ENCODE measurements around the gene USO1. TPM values are rescaled to one million over a fixed set of nuclear protein-coding genes. Genes with fewer than 3 reads are reported as not detected.

The USO1 gene
- total and polyA plus RNA-seq, 2 donors (not counting 3 experiments of a cell fraction or from before 2014, with no cell fraction given) = 29.1 to 66.0 TPM

DNA sequence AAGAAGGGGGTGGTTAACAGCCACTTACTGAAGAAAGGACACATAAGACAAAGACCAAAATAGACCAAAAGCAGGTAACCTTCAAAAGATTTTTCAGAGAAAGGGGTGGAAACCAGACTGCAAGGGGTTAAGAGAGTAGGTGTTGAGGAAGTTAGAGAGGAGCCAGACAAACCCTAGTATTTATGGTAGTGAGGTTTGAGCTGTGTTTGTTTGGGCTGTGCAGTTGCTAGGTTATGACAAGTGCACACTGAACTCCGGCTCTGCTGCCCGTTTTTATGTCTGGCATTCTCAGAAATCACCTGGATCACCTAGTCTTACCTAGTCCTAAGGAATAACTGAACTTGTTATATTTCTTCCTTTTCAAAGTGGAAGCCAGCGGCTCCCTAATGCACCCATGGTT lies 28.3 kb upstream of the USO1 start:
- dilution Hi-C loops (cut with MboI; ENCODE audit: extremely low pct_ligation_motif_present, low sequenced_read_pairs) (no loop called here), intact Hi-C loops (cut with micrococcal nuclease) (no loop called here)
- no TSS peak for BruUV-seq (replicated peaks)
- DNase-seq (ENCODE audit: low read depth, low spot score) (no peak), FAIRE-seq (no peak)
- Histone ChIP-seq H3K4me2 (ENCODE audit: insufficient read depth, low read length) (no peak overlapping the region), H3K27me3 (ENCODE audit: control insufficient read depth in 2 of 2, insufficient read depth in 2 of 2, low read length in 2 of 2) (no peaks in the 10 kb centered on the region), H3K9me3 (replicated peaks; ENCODE audit: control insufficient read depth, insufficient read depth, low read length) (no peaks in the 10 kb centered on the region), H4K20me1 (replicated peaks; ENCODE audit: control insufficient read depth, extremely low read depth, insufficient read depth, low read length) (no peaks in the 10 kb centered on the region), H3K4me3 (replicated peaks in 1 of 3; ENCODE audit: insufficient read depth in 1 of 3, low read depth in 1 of 3, low read length in 3 of 3) (no peak overlapping the region), H3K27ac (ENCODE audit: insufficient read depth, low read depth, low read length) (no peak overlapping the region), H3K4me1 (ENCODE audit: control insufficient read depth, extremely low read depth, insufficient read depth, low read length) (no peaks in the 10 kb centered on the region), H2AFZ (ENCODE audit: low read depth, low read length) (no peak overlapping the region), H3K9ac (replicated peaks; ENCODE audit: extremely low read depth, insufficient read depth, low read length) (no peak overlapping the region), H3K9me1 (replicated peaks; ENCODE audit: control insufficient read depth, extremely low read depth, insufficient read depth, low read length) (no peaks in the 10 kb centered on the region), H3K36me3 (ENCODE audit: control insufficient read depth in 2 of 2, extremely low read depth in 1 of 2, insufficient read depth in 2 of 2, low read length in 2 of 2) (no peaks in the 10 kb centered on the region), H3K79me2 (ENCODE audit: control insufficient read depth, insufficient read depth, low read length) (no peaks in the 10 kb centered on the region)
- POLR2A ChIA-PET = no interaction called here
- no peak for TF ChIP-seq EZH2 (IDR thresholded peaks at IDR 0.05; ENCODE audit: borderline replicate concordance, low read depth, low read length, severe bottlenecking)
- CTCF ChIA-PET = interaction anchor here (1.0 kb wide), 1 partner anchor 24 kb away, joined by 3 read pairs; no protein-coding TSS in a partner anchor

DNA sequence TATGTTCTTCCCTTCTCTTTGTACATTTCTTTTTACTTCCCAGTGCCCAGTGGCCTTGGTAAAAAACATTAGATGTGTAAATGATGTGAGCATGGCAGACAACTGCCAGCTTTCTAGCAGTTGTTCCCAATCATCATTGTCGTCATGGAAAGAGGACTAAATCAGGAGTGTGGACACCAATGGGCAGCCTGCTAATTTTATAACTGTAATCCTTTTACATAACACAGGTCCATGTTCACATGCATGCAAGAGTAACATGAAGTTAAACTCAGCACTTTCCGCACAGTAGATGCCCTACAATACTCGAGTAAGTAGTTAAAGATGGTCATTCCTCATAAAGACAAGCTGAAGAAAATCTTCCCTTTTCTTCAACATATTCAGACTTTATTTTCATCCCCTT lies 27.8 kb upstream of the USO1 start:
- intact Hi-C loops (cut with micrococcal nuclease) = no loop called here
- TF ChIP-seq JUN (IDR thresholded peaks at IDR 0.05; ENCODE audit: borderline replicate concordance, insufficient read depth, insufficient read length, low read depth) = no peak
- TF ChIP-seq POLR2AphosphoS5 (IDR thresholded peaks at IDR 0.05; ENCODE audit: insufficient read depth, low read depth, low read length) = no peak
- no peak for TF ChIP-seq POLR2A (IDR thresholded peaks at IDR 0.05; ENCODE audit: low read depth, low read length)
- TF ChIP-seq MYC (IDR thresholded peaks at IDR 0.05; ENCODE audit: low read depth, low read length) = no peak
- TF ChIP-seq EZH2 (IDR thresholded peaks at IDR 0.05; ENCODE audit: borderline replicate concordance, low read depth, low read length, severe bottlenecking) = no peak
- TF ChIP-seq GATA2 (IDR thresholded peaks at IDR 0.05; ENCODE audit: insufficient read depth, insufficient read length, low read depth, low read length) = no peak
- no peak for TF ChIP-seq FOS (IDR thresholded peaks at IDR 0.05; ENCODE audit: borderline replicate concordance, insufficient read depth, low read length)
- TF ChIP-seq, protein P1, sequence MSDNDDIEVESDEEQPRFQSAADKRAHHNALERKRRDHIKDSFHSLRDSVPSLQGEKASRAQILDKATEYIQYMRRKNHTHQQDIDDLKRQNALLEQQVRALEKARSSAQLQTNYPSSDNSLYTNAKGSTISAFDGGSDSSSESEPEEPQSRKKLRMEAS (IDR thresholded peaks at IDR 0.05; ENCODE audit: insufficient read depth, insufficient read length) = no peak
- TF ChIP-seq, protein P2, sequence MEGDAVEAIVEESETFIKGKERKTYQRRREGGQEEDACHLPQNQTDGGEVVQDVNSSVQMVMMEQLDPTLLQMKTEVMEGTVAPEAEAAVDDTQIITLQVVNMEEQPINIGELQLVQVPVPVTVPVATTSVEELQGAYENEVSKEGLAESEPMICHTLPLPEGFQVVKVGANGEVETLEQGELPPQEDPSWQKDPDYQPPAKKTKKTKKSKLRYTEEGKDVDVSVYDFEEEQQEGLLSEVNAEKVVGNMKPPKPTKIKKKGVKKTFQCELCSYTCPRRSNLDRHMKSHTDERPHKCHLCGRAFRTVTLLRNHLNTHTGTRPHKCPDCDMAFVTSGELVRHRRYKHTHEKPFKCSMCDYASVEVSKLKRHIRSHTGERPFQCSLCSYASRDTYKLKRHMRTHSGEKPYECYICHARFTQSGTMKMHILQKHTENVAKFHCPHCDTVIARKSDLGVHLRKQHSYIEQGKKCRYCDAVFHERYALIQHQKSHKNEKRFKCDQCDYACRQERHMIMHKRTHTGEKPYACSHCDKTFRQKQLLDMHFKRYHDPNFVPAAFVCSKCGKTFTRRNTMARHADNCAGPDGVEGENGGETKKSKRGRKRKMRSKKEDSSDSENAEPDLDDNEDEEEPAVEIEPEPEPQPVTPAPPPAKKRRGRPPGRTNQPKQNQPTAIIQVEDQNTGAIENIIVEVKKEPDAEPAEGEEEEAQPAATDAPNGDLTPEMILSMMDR (IDR thresholded peaks at IDR 0.05; ENCODE audit: extremely low read depth in 1 of 2, insufficient read depth in 1 of 2, low read depth in 1 of 2, low read length in 2 of 2) = no peak
- DNase-seq (ENCODE audit: low read depth, low spot score) (no peak), FAIRE-seq (no peak)
- ChIA-PET POLR2A (no interaction called here), CTCF (interaction anchor here (1.0 kb wide), 1 partner anchor 24 kb away, joined by 3 read pairs; no protein-coding TSS in a partner anchor)
- no peak overlapping the region for H3K9ac ChIP-seq (replicated peaks; ENCODE audit: extremely low read depth, insufficient read depth, low read length)
- BruUV-seq (replicated peaks) = no TSS peak
- H4K20me1 ChIP-seq (replicated peaks; ENCODE audit: control insufficient read depth, extremely low read depth, insufficient read depth, low read length) = no peaks in the 10 kb centered on the region
- dilution Hi-C loops (cut with MboI; ENCODE audit: extremely low pct_ligation_motif_present, low sequenced_read_pairs) = no loop called here
- H3K27me3 ChIP-seq (ENCODE audit: control insufficient read depth in 2 of 2, insufficient read depth in 2 of 2, low read length in 2 of 2) = no peaks in the 10 kb centered on the region
- H3K79me2 ChIP-seq (ENCODE audit: control insufficient read depth, insufficient read depth, low read length) = no peaks in the 10 kb centered on the region
- H3K36me3 ChIP-seq (ENCODE audit: control insufficient read depth in 2 of 2, extremely low read depth in 1 of 2, insufficient read depth in 2 of 2, low read length in 2 of 2) = no peaks in the 10 kb centered on the region
- no peaks in the 10 kb centered on the region for H3K4me1 ChIP-seq (ENCODE audit: control insufficient read depth, extremely low read depth, insufficient read depth, low read length)
- no peak overlapping the region for H3K4me2 ChIP-seq (ENCODE audit: insufficient read depth, low read length)
- H3K9me1 ChIP-seq (replicated peaks; ENCODE audit: control insufficient read depth, extremely low read depth, insufficient read depth, low read length) = no peaks in the 10 kb centered on the region
- H3K9me3 ChIP-seq (replicated peaks; ENCODE audit: control insufficient read depth, insufficient read depth, low read length) = no peaks in the 10 kb centered on the region
- no peak overlapping the region for H3K4me3 ChIP-seq (replicated peaks in 1 of 3; ENCODE audit: insufficient read depth in 1 of 3, low read depth in 1 of 3, low read length in 3 of 3)
- no peak overlapping the region for H2AFZ ChIP-seq (ENCODE audit: low read depth, low read length)
- no peak overlapping the region for H3K27ac ChIP-seq (ENCODE audit: insufficient read depth, low read depth, low read length)
